GM21528 (cell line): ENCODE data around the gene ENDOD1.

ENCODE experiments used
- ATAC-seq: cut with Tn5 transposase; IDR thresholded peaks from one replicate; pipeline ENCODE4 v1.9.1; 2021; ENCODE audit warnings: mild to moderate bottlenecking, moderate library complexity; ENCODE audit not compliant: unreplicated experiment, low FRiP score

ENDOD1 gene

DNA sequence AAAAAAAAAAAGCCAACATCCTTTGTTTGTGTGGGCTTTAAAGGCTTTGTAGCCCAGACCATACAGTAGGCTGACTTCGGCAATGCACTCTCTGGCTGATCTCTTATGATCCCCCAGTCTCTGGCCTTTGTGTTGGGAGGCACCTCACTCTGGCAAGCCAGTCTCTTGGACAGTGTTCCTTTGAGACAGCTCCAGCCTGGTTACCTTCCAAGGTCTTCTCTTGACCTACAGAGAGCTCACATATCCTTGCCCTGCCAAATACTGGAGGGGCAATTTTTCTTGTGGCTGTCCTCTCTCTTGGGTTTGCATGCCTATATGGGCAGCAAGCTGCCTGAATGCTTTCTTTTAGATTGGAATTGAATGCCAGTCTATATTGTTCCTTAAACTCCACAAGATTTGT, 71.6 kb downstream of the ENDOD1 start:
- no peak for ATAC-seq

DNA sequence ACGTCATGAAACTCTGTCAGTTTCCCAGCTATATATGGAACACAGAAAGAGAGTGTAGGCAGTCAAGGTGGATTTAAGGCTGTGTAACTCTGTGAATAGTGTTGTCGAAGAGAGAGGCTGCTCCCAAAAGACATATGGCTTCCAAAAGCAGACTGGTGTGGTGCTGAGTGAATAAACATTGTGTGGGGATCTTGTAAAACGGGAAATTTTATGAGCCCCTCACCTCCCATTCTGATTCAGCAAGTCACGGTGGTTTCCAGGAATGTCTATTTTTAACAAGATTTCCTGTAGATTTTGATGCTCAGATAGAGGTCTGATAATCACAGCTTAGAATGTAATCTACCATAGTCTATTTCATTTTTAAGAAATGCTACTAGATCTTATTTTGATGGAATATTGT, 73.5 kb downstream of the ENDOD1 start:
- no peak for ATAC-seq

DNA sequence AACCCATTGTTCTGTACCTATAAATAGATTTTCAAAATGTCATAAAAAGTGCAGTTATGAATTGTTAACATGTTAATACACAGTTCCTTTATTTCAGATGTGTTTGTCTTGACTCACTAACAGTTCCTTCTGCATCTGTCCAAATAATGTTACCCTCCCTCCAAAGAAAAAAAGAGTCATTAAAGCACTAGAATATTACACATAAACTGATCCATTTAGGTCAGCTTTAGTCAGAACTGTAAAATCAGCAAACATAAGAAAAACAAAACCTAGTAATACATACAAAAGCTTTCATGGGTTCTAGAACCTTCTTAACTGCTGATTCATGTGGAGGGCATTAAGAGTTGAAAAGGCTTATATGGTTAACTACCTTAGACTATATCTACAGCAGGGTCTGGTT, 76.0 kb downstream of the ENDOD1 start:
- no peak for ATAC-seq

- ATAC-seq, result no peak
These were observed 77.1 kb downstream of the ENDOD1 start for GRCh38 chr11:95166781-95167180.

DNA sequence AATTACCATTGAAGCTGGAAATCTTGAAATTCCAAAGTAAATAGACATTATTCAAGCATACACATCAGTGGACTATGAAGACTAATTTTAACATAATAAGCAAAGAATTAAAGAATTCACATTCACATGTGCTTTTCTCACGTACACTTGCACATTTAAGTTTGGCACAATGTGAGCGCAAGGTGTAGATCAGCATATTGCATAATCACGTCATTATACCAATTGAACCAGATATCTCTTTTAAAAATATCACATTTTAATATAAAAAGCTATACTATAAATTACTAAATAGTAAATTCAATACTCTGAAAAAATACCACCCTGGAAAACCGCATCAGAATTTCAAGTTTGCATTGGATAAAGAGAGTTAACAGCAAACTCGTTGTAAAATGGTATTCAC, 80.6 kb downstream of the ENDOD1 start:
- no peak for ATAC-seq

DNA sequence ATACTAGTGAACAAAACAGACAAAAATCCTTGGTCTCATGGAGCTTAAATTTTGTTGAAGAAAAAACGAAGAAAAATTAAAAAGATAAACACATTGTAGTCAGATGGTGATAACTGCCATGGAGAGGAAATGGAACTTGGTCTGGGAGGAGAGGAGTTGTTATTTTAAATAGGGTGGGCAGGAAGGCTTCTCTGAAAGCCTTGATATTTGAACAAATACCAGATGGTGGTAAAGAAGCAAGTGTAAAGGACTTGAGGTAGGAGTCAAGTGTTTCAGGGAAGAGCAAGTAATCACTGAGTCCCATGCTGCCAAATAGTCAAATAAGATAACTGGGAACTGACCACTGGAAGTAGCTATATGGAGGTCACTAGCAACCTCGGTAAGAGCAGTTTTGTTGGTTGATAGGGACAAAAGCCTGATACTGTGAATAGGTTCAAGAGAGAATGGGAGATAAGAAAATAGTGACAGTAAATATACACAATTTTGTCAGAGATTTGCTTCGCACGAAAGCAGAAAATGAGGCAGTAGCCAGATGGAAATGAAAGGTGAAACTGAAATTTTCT, 86.3 kb downstream of the ENDOD1 start:
- no peak for ATAC-seq
